Activated CD4-positive, alpha-beta memory T cell treated with anti-CD3 and anti-CD28 coated beads, Interleukin-2, amount 10 ng/mL, durations not matched to agents 7 days and 5 days (primary cell): ENCODE results near the gene MYRF. TPM values are rescaled to one million over a fixed set of nuclear protein-coding genes. Genes with fewer than 3 reads are reported as not detected.

ENCODE experiments used
- CTCF ChIA-PET: fragments of 350-600 bp; sonication (Branson Sonifier 250); formaldehyde crosslinking; loops from one replicate; lab custom pipeline; 2021; ENCODE audit warnings: antibody characterized with exemption, inconsistent platforms; lab: Charles Lee
- POLR2A ChIA-PET: fragments of 350-600 bp; sonication (Branson Sonifier 250); formaldehyde crosslinking; loops from one replicate; lab custom pipeline; 2021; ENCODE audit warnings: antibody characterized with exemption; lab: Charles Lee
- DNase-seq: peaks from one replicate; pipeline ENCODE4 v3.0.0-alpha.2; 2020
- H3K27ac Mint-ChIP-seq: one replicate; pipeline ENCODE4 v1.8.0; 2021; ENCODE audit warnings: mild to moderate bottlenecking, mixed read lengths
- H3K27me3 Mint-ChIP-seq: one replicate; pipeline ENCODE4 v1.8.0; 2021; ENCODE audit warnings: mixed read lengths
- H3K36me3 Mint-ChIP-seq: one replicate; pipeline ENCODE4 v1.8.0; 2021; ENCODE audit warnings: low read depth, mixed read lengths
- H3K4me1 Mint-ChIP-seq: one replicate; pipeline ENCODE4 v1.8.0; 2021; ENCODE audit warnings: mixed read lengths
- H3K4me3 Mint-ChIP-seq: one replicate; pipeline ENCODE4 v1.8.0; 2021; ENCODE audit warnings: mild to moderate bottlenecking, mixed read lengths
- H3K9me3 Mint-ChIP-seq: one replicate; pipeline ENCODE4 v1.8.0; 2021; ENCODE audit warnings: mixed read lengths
- total RNA-seq, 2 experiments: library from RNA; stranded (reverse); gene quantifications; one replicate each; pipeline ENCODE4 v1.2.3, GENCODE V29; 2021

Gene MYRF
- total RNA-seq, 2 experiments from 2014 or later, result 4.6 to 4.9 TPM

GRCh38 chr11:61713464-61713863, 39.0 kb upstream of the MYRF start:
- H3K4me1 Mint-ChIP-seq, result no peaks in the 10 kb centered on the region
- ChIA-PET CTCF (interaction anchor here (1.6 kb wide), 1 partner anchor 20 kb away, joined by 10 read pairs; no protein-coding TSS in a partner anchor), POLR2A (no interaction called here)
- H3K36me3 Mint-ChIP-seq, result no peaks in the 10 kb centered on the region
- H3K4me3 Mint-ChIP-seq, result no peak overlapping the region
- no peak overlapping the region for H3K27ac Mint-ChIP-seq
- H3K27me3 Mint-ChIP-seq, result peaks cover 4% of the 10 kb centered on the region
- H3K9me3 Mint-ChIP-seq, result no peaks in the 10 kb centered on the region
- DNase-seq, result no peak

- ChIA-PET POLR2A (no interaction called here), CTCF (interaction anchor here (1.6 kb wide), 1 partner anchor 20 kb away, joined by 10 read pairs; no protein-coding TSS in a partner anchor)
- H3K9me3 Mint-ChIP-seq, result no peaks in the 10 kb centered on the region
- no peaks in the 10 kb centered on the region for H3K36me3 Mint-ChIP-seq
- DNase-seq, result no peak
- H3K4me1 Mint-ChIP-seq, result no peaks in the 10 kb centered on the region
- no peak overlapping the region for H3K27ac Mint-ChIP-seq
- H3K27me3 Mint-ChIP-seq, result peaks cover 4% of the 10 kb centered on the region
- H3K4me3 Mint-ChIP-seq, result no peak overlapping the region
Measured at GRCh38 chr11:61713906-61714305, 38.5 kb upstream of the MYRF start.

GRCh38 chr11:61714316-61714715, 38.1 kb upstream of the MYRF start:
- POLR2A ChIA-PET, result no interaction called here
- CTCF ChIA-PET, result interaction anchor here (1.6 kb wide), 1 partner anchor 19 kb away, joined by 10 read pairs; no protein-coding TSS in a partner anchor
- Mint-ChIP-seq H3K4me1 (no peaks in the 10 kb centered on the region), H3K36me3 (no peaks in the 10 kb centered on the region), H3K27me3 (peaks cover 4% of the 10 kb centered on the region), H3K4me3 (no peak overlapping the region), H3K9me3 (no peaks in the 10 kb centered on the region), H3K27ac (no peak overlapping the region)
- no peak for DNase-seq

- Mint-ChIP-seq H3K27ac (no peak overlapping the region), H3K36me3 (no peaks in the 10 kb centered on the region), H3K4me1 (no peaks in the 10 kb centered on the region), H3K9me3 (no peaks in the 10 kb centered on the region), H3K27me3 (peaks cover 4% of the 10 kb centered on the region), H3K4me3 (no peak overlapping the region)
- CTCF ChIA-PET, result interaction anchor here (1.0 kb wide), 1 partner anchor 18 kb away, joined by 4 read pairs; no protein-coding TSS in a partner anchor
- DNase-seq, result no peak
- POLR2A ChIA-PET, result no interaction called here
Measured at GRCh38 chr11:61714916-61715315, 37.5 kb upstream of the MYRF start.

DNA sequence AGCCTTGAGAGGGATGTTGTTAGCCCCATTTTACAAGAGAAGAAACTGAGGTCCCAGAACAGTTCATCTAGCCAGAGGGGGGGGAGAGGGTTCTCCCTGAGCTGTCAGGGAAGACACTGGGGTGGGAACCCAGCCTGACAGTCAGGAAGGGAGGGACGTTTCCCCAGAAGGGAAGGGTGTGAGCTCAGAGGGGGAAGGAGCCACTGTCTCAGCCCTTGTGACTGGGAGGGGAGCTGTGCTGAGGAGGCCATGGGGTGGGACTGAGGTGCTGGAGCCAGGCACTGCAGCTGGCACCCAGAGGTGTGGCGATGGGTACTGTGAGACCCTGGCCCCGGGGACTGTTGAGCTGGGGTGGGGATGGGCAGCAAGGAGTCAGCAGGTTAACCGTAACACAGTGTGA, 36.6 kb upstream of the MYRF start:
- peaks cover 4% of the 10 kb centered on the region for H3K27me3 Mint-ChIP-seq
- no peaks in the 10 kb centered on the region for H3K4me1 Mint-ChIP-seq
- H3K27ac Mint-ChIP-seq, result no peak overlapping the region
- ChIA-PET CTCF (interaction anchor here (1.0 kb wide), 2 partner anchors 17 to 18 kb away, joined by 3 to 4 read pairs; no protein-coding TSS in a partner anchor), POLR2A (no interaction called here)
- no peaks in the 10 kb centered on the region for H3K36me3 Mint-ChIP-seq
- H3K9me3 Mint-ChIP-seq, result no peaks in the 10 kb centered on the region
- no peak for DNase-seq
- H3K4me3 Mint-ChIP-seq, result no peak overlapping the region

GRCh38 chr11:61716478-61717285, 35.8 kb upstream of the MYRF start:
- CTCF ChIA-PET, result interaction anchor here (1.0 kb wide), 1 partner anchor 17 kb away, joined by 3 read pairs; no protein-coding TSS in a partner anchor
- H3K4me3 Mint-ChIP-seq, result no peak overlapping the region
- DNase-seq, result no peak
- no peaks in the 10 kb centered on the region for H3K36me3 Mint-ChIP-seq
- no peaks in the 10 kb centered on the region for H3K4me1 Mint-ChIP-seq
- H3K9me3 Mint-ChIP-seq, result no peaks in the 10 kb centered on the region
- no peak overlapping the region for H3K27ac Mint-ChIP-seq
- POLR2A ChIA-PET, result no interaction called here
- peaks cover 4% of the 10 kb centered on the region for H3K27me3 Mint-ChIP-seq

DNA sequence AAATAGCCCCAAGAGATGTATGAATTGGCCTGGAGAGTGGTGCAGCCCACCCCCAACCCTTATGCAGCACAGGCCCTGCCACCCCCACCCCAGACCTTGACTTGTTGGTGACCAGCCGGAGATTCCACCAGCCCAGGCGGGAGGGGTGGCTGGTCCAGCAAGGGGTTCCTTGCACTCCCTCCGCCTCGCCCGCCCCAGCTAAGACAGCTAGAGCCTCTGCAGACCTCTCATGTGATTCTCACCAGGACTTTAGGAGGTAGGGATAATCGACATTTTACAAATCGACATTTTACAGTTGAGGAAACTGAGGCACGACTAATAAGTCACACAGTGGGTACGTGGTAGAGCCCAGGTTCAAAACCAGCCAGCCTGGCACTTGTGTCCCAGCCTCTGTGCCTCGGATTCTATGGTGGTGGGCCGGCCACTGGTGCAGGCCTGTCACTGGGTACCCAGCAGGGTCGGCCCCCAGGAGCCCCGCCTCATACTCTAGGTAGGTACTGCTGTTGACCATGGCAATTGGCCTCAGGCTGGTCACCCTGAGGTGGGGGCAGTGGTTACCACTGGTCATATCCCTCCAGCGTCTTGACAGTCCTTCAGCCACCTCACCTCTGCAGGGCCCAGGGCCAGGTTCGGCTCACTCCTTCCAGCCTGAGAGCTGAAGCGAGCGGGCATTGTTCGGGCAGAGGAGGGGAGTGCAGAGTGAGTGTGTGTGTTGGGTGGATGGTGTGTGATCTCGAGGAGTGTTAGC, 35.0 kb upstream of the MYRF start:
- no peak overlapping the region for H3K27ac Mint-ChIP-seq
- POLR2A ChIA-PET, result no interaction called here
- no peak for DNase-seq
- no peaks in the 10 kb centered on the region for H3K36me3 Mint-ChIP-seq
- no peaks in the 10 kb centered on the region for H3K9me3 Mint-ChIP-seq
- H3K4me3 Mint-ChIP-seq, result no peak overlapping the region
- CTCF ChIA-PET, result no interaction called here
- peaks cover 4% of the 10 kb centered on the region for H3K27me3 Mint-ChIP-seq
- H3K4me1 Mint-ChIP-seq, result no peaks in the 10 kb centered on the region

DNA sequence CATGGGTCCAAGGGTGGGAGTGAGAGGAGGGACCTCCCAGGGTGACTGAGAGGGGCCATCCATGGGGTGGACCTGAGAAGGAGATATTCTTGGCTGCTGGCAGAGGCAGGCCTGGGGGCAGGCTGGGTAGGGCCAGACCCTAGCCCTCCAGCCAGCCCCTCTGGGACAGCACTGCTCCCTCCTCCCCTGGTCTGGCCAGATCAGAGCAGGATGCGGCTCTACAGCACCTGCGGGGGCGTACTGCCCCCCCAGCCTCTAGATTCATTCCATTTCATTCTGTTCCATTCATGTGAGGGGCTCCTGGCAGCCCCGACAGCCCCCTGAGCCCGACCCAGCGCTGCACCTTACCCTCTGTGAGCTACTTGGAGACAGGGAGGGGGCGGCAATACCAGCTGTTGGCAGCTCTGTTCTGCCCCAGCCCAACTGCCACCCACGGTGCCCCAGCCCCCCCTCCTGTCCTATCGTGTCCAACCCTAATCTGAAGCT, 34.3 kb upstream of the MYRF start:
- POLR2A ChIA-PET, result interaction anchor here (1.4 kb wide), 1 partner anchor 11 kb away, joined by 3 read pairs; no protein-coding TSS in a partner anchor
- no peaks in the 10 kb centered on the region for H3K36me3 Mint-ChIP-seq
- no peak for DNase-seq
- H3K27ac Mint-ChIP-seq, result no peak overlapping the region
- CTCF ChIA-PET, result interaction anchor here (1.7 kb wide), 1 partner anchor 15 kb away, joined by 4 read pairs; no protein-coding TSS in a partner anchor
- H3K4me1 Mint-ChIP-seq, result no peaks in the 10 kb centered on the region
- peaks cover 4% of the 10 kb centered on the region for H3K27me3 Mint-ChIP-seq
- no peaks in the 10 kb centered on the region for H3K9me3 Mint-ChIP-seq
- H3K4me3 Mint-ChIP-seq, result no peak overlapping the region

GRCh38 chr11:61718621-61719302, 33.7 kb upstream of the MYRF start:
- POLR2A ChIA-PET, result interaction anchor here (1.1 to 1.4 kb wide), 2 partner anchors 12 to 35 kb away, joined by 3 read pairs; no protein-coding TSS in a partner anchor
- no peaks in the 10 kb centered on the region for H3K36me3 Mint-ChIP-seq

GRCh38 chr11:61719978-61720377, 32.5 kb upstream of the MYRF start:
- Mint-ChIP-seq H3K4me1 (no peaks in the 10 kb centered on the region), H3K9me3 (no peaks in the 10 kb centered on the region), H3K27me3 (peaks cover 2% of the 10 kb centered on the region), H3K27ac (no peak overlapping the region), H3K4me3 (no peak overlapping the region), H3K36me3 (no peaks in the 10 kb centered on the region)
- POLR2A ChIA-PET, result no interaction called here
- CTCF ChIA-PET, result interaction anchor here (1.7 kb wide), 1 partner anchor 13 kb away, joined by 4 read pairs; no protein-coding TSS in a partner anchor
- DNase-seq, result no peak

More at GRCh38 chr11:61718621-61719302, 33.7 kb upstream of the MYRF start:
- Mint-ChIP-seq H3K4me3 (no peak overlapping the region), H3K27ac (no peak overlapping the region), H3K9me3 (no peaks in the 10 kb centered on the region), H3K27me3 (peaks cover 4% of the 10 kb centered on the region), H3K4me1 (no peaks in the 10 kb centered on the region)
- CTCF ChIA-PET, result interaction anchor here (1.1 to 1.7 kb wide), 2 partner anchors 12 to 15 kb away, joined by 3 to 4 read pairs; no protein-coding TSS in a partner anchor
- DNase-seq, result no peak

DNA sequence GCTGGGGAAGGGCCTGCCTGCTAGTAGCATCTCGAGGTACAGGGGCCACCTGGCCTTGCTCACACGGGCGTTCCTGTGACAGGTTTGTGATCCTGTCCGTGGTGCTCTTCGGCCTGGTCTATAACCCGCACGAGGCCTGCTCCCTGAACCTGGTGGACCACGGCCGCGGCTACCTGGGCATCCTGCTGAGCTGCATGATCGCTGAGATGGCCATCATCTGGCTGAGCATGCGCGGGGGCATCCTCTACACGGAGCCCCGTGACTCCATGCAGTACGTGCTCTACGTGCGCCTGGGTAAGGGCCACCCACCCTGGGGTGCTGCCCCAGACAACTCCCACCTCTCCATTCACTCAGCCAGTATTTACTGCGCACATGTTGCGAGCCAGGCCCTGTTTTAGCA, 31.8 kb upstream of the MYRF start:
- no peaks in the 10 kb centered on the region for H3K27me3 Mint-ChIP-seq
- DNase-seq, result no peak
- no peaks in the 10 kb centered on the region for H3K9me3 Mint-ChIP-seq
- H3K36me3 Mint-ChIP-seq, result no peaks in the 10 kb centered on the region
- H3K27ac Mint-ChIP-seq, result no peak overlapping the region
- ChIA-PET POLR2A (no interaction called here), CTCF (interaction anchor here (2.0 kb wide), 1 partner anchor 12 kb away, joined by 9 read pairs; no protein-coding TSS in a partner anchor)
- no peak overlapping the region for H3K4me3 Mint-ChIP-seq
- H3K4me1 Mint-ChIP-seq, result no peaks in the 10 kb centered on the region

DNA sequence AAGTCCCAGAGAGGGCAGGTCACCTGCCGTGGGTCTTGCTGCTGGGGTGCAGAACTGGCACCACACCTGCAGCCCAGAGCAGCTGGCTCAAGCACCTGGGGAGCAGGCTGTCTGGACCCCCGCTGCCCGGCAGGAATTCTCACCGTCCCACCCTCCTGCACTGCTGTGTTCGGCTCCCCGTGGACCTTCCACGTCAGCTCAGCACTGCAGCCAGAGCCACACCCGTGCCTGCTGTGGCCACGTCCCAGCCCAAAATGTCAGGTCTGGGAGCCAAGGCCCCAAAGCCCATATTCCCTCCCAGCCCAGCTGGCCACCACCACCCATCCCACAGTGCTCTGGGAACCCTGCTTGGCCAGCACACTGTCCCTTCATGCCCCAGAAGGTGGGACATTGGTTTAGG, 28.0 kb upstream of the MYRF start:
- ChIA-PET CTCF (interaction anchor here (1.0 to 2.8 kb wide), 4 partner anchors 9 to 86 kb away, joined by 3 to 9 read pairs (median 4); no protein-coding TSS in a partner anchor), POLR2A (no interaction called here)
- no peaks in the 10 kb centered on the region for H3K36me3 Mint-ChIP-seq
- no peak for DNase-seq
- H3K4me3 Mint-ChIP-seq, result no peak overlapping the region
- no peaks in the 10 kb centered on the region for H3K9me3 Mint-ChIP-seq
- H3K27ac Mint-ChIP-seq, result no peak overlapping the region
- no peaks in the 10 kb centered on the region for H3K27me3 Mint-ChIP-seq
- peaks cover 7% of the 10 kb centered on the region for H3K4me1 Mint-ChIP-seq
